Liver (tissue), 9 donors: Measurements from ENCODE around the gene ICAM4. TPM values are rescaled to one million over a fixed set of nuclear protein-coding genes. Genes with fewer than 3 reads are reported as not detected.

Experiments
- DNase-seq: peaks from one replicate; pipeline ENCODE4 v3.0.0-alpha.2; 2017; ENCODE audit warnings: low spot score
- H3K27ac ChIP-seq, 2 donors: one replicate each; pipeline ENCODE4 v1.7.0; 2013; ENCODE audit warnings: inconsistent platforms in 2 of 2, low read length in 2 of 2, control low read depth in 1 of 2, low read depth in 1 of 2, mild to moderate bottlenecking in 1 of 2
- H3K27me3 ChIP-seq, 4 donors: one replicate each; pipeline versions ENCODE4 v1.6.1 to v1.7.0; 2013; ENCODE audit warnings: low read length in 3 of 4, inconsistent platforms in 1 of 4, mild to moderate bottlenecking in 1 of 4, moderate library complexity in 1 of 4; ENCODE audit not compliant: control insufficient read depth in 4 of 4, insufficient read depth in 4 of 4
- H3K36me3 ChIP-seq, 4 donors: one replicate each; pipeline versions ENCODE4 v1.6.1 to v1.7.0; 2013; ENCODE audit warnings: low read length in 3 of 4, mild to moderate bottlenecking in 3 of 4, low read depth in 1 of 4, moderate library complexity in 1 of 4; ENCODE audit not compliant: control insufficient read depth in 4 of 4, insufficient read depth in 3 of 4
- H3K4me1 ChIP-seq, 4 donors: one replicate each; pipeline versions ENCODE4 v1.6.1 to v1.7.0; 2013; ENCODE audit warnings: low read length in 3 of 4, mild to moderate bottlenecking in 3 of 4, moderate library complexity in 1 of 4; ENCODE audit not compliant: control insufficient read depth in 4 of 4, insufficient read depth in 4 of 4
- H3K4me3 ChIP-seq, 3 donors: one replicate each; pipeline versions ENCODE4 v1.6.1 to v1.7.0; 2013; ENCODE audit warnings: low read length in 3 of 3, control low read depth in 1 of 3, low read depth in 1 of 3, mild to moderate bottlenecking in 1 of 3
- H3K9ac ChIP-seq, 2 donors: one replicate each; pipeline ENCODE4 v1.7.0; 2013; ENCODE audit warnings: low read length in 2 of 2, mild to moderate bottlenecking in 2 of 2, moderate library complexity in 2 of 2, control low read depth in 1 of 2, low read depth in 1 of 2
- H3K9me3 ChIP-seq, 4 donors: one replicate each; pipeline versions ENCODE4 v1.6.1 to v1.7.0; 2013; ENCODE audit warnings: low read length in 3 of 4; ENCODE audit not compliant: control insufficient read depth in 4 of 4
- EGR1 ChIP-seq, 2 donors: IDR thresholded peaks; 2 replicates each; pipeline ENCODE4 v1.6.1; 2016 to 2018; ENCODE audit warnings: antibody characterized with exemption in 2 of 2, low read depth in 2 of 2
- FOXA1 ChIP-seq: IDR thresholded peaks from 2 replicates; pipeline ENCODE4 v1.6.1; 2016; ENCODE audit warnings: antibody characterized with exemption
- FOXA2 ChIP-seq: IDR thresholded peaks from 2 replicates; pipeline ENCODE4 v1.6.1; 2016; ENCODE audit warnings: antibody characterized with exemption
- GABPA ChIP-seq, 2 donors: IDR thresholded peaks in 1 of 2; conservative IDR thresholded peaks in 1 of 2; 2 replicates each; pipeline ENCODE4 v1.6.1; 2016; ENCODE audit warnings: antibody characterized with exemption in 2 of 2, mild to moderate bottlenecking in 1 of 2, moderate library complexity in 1 of 2
- HNF4A ChIP-seq, 2 donors: conservative IDR thresholded peaks; 2 replicates each; pipeline ENCODE4 v1.6.1; 2016; ENCODE audit warnings: antibody characterized with exemption in 2 of 2, mild to moderate bottlenecking in 2 of 2
- HNF4G ChIP-seq: IDR thresholded peaks from 2 replicates; pipeline ENCODE4 v1.6.1; 2016; ENCODE audit warnings: antibody characterized with exemption
- JUND ChIP-seq, 2 donors: IDR thresholded peaks; 2 replicates each; pipeline ENCODE4 v1.6.1; 2016; ENCODE audit warnings: antibody characterized with exemption in 2 of 2
- NR2F2 ChIP-seq: IDR thresholded peaks from 2 replicates; pipeline ENCODE4 v1.6.1; 2016; ENCODE audit warnings: antibody characterized with exemption
- RAD21 ChIP-seq, 2 donors: IDR thresholded peaks; 2 replicates each; pipeline ENCODE4 v1.6.1; 2016; ENCODE audit warnings: antibody characterized with exemption in 2 of 2, mild to moderate bottlenecking in 2 of 2
- RXRA ChIP-seq, 2 donors: IDR thresholded peaks; 2 replicates each; pipeline ENCODE4 v1.6.1; 2017 to 2018; ENCODE audit warnings: antibody characterized with exemption in 2 of 2, mild to moderate bottlenecking in 1 of 2
- SP1 ChIP-seq: IDR thresholded peaks from 2 replicates; pipeline ENCODE4 v1.6.1; 2018; ENCODE audit warnings: antibody characterized with exemption, mild to moderate bottlenecking
- TAF1 ChIP-seq: conservative IDR thresholded peaks from 2 replicates; pipeline ENCODE4 v1.6.1; 2016; ENCODE audit warnings: antibody characterized with exemption, mild to moderate bottlenecking
- YY1 ChIP-seq: IDR thresholded peaks from 2 replicates; pipeline ENCODE4 v1.6.1; 2016; ENCODE audit warnings: antibody characterized with exemption, mild to moderate bottlenecking
- WGBS: extraction: QIAGEN DNeasy Blood & Tissue Kit; methylation state at CpG from one replicate; pipeline ENCODE4 v1.1.7; 2013; 5-methylcytosine and 5-hydroxymethylcytosine counted together
- polyA plus RNA-seq, 2 donors: library from polyadenylated mRNA; stranded (reverse) in 1 of 2; unstranded in 1 of 2; fragments of 200-250 nt in 1 of 2; fragments of >200 nt in 1 of 2; fragmentation: Nextera tagmentation in 1 of 2; extraction: Ambion mirVana in 1 of 2; gene quantifications; one replicate each; pipeline versions ENCODE4 v1.2.1 to v1.2.3, GENCODE V29; 2013 to 2015
- total RNA-seq, 2 donors: library from RNA; depleted of rRNA; stranded (reverse); fragments of >200 nt; gene quantifications; one replicate each; pipeline ENCODE4 v1.2.3, GENCODE V29; 2014
- TF ChIP-seq, protein P1 (sequence below): IDR thresholded peaks from 2 replicates; pipeline ENCODE4 v1.6.1; 2016; ENCODE audit warnings: antibody characterized with exemption
- TF ChIP-seq, protein P2 (sequence below): fragments of 150-350 bp; IDR thresholded peaks from 2 replicates; pipeline ENCODE4 v1.5.1; 2017; ENCODE audit warnings: improper control_type of control experiment, low read depth, low read length; ENCODE audit not compliant: missing input control
- TF ChIP-seq, protein P3 (sequence below): IDR thresholded peaks from 2 replicates; pipeline ENCODE4 v1.6.1; 2016; ENCODE audit warnings: antibody characterized with exemption
- TF ChIP-seq, protein P4 (sequence below): IDR thresholded peaks from 2 replicates; pipeline ENCODE4 v1.6.1; 2016; ENCODE audit warnings: antibody characterized with exemption
- donor health status: healthy.
- donor health status: healthy.
- donor health status: healthy.
- donor health status: healthy.
- donor health status: healthy.

ICAM4 gene
- total and polyA plus RNA-seq, 4 donors, result 0.05 to 74.1 (median 0.33) TPM; not detected in 1

DNA sequence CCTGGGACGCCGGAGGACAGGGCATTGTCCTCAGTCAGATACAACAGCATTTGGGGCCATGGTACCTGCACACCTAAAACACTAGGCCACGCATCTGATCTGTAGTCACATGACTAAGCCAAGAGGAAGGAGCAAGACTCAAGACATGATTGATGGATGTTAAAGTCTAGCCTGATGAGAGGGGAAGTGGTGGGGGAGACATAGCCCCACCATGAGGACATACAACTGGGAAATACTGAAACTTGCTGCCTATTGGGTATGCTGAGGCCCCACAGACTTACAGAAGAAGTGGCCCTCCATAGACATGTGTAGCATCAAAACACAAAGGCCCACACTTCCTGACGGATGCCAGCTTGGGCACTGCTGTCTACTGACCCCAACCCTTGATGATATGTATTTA, 1.4 kb upstream of the ICAM4 start:
- Histone ChIP-seq H3K9ac (no peak overlapping the region), H3K4me1 (peaks cover 7 to 33% (median 21%) of the 10 kb centered on the region in 4 donors), H3K27ac (no peak overlapping the region), H3K36me3 (peaks cover 14 to 45% (median 28%) of the 10 kb centered on the region in 4 donors), H3K9me3 (no peaks in the 10 kb centered on the region), H3K4me3 (no peak overlapping the region), H3K27me3 (peaks cover 0 to 2% (median 0%) of the 10 kb centered on the region in 4 donors)
- TF ChIP-seq RXRA (IDR thresholded peaks at IDR 0.05) (no peak), EGR1 (IDR thresholded peaks at IDR 0.05; ENCODE audit: low read depth in 2 of 2) (no peak), GABPA (IDR thresholded peaks at IDR 0.05 in 1 of 2, conservative IDR thresholded peaks at IDR 0.05 in 1 of 2) (no peak), FOXA1 (no peak), SP1 (no peak)
- WGBS, result 93% methylated on average over 4 of the region's 4 CpGs
- no peak for DNase-seq

DNA sequence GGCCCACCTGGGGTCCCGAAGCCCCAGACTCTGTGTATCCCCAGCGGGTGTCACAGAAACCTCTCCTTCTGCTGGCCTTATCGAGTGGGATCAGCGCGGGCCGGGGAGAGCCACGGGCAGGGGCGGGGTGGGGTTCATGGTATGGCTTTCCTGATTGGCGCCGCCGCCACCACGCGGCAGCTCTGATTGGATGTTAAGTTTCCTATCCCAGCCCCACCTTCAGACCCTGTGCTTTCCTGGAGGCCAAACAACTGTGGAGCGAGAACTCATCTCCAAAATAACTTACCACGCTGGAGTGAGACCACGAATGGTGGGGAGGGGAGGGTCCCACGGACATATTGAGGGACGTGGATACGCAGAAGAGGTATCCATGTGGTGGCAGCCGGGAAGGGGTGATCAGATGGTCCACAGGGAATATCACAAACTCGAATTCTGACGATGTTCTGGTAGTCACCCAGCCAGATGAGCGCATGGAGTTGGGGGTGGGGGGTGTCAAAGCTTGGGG, 2.0 kb downstream of the ICAM4 start:
- peaks cover 21 to 52% (median 40%) of the 10 kb centered on the region in 4 donors for H3K4me1 ChIP-seq
- peak overlapping the region in 1 of 3 donors; percentile 19 for H3K4me3 ChIP-seq
- TF ChIP-seq, protein P1, sequence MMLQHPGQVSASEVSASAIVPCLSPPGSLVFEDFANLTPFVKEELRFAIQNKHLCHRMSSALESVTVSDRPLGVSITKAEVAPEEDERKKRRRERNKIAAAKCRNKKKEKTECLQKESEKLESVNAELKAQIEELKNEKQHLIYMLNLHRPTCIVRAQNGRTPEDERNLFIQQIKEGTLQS, result no peak
- TF ChIP-seq FOXA2 (no peak), HNF4G (no peak), TAF1 (no peak), NR2F2 (no peak), YY1 (no peak), EGR1 (IDR thresholded peaks at IDR 0.05; ENCODE audit: low read depth in 2 of 2) (no peak), RXRA (IDR thresholded peaks at IDR 0.05) (no peak), SP1 (no peak), RAD21 (IDR thresholded peaks at IDR 0.05) (no peak), GABPA (IDR thresholded peaks at IDR 0.05 in 1 of 2, conservative IDR thresholded peaks at IDR 0.05 in 1 of 2) (no peak), HNF4A (conservative IDR thresholded peaks at IDR 0.05) (no peak)
- TF ChIP-seq, protein P2, sequence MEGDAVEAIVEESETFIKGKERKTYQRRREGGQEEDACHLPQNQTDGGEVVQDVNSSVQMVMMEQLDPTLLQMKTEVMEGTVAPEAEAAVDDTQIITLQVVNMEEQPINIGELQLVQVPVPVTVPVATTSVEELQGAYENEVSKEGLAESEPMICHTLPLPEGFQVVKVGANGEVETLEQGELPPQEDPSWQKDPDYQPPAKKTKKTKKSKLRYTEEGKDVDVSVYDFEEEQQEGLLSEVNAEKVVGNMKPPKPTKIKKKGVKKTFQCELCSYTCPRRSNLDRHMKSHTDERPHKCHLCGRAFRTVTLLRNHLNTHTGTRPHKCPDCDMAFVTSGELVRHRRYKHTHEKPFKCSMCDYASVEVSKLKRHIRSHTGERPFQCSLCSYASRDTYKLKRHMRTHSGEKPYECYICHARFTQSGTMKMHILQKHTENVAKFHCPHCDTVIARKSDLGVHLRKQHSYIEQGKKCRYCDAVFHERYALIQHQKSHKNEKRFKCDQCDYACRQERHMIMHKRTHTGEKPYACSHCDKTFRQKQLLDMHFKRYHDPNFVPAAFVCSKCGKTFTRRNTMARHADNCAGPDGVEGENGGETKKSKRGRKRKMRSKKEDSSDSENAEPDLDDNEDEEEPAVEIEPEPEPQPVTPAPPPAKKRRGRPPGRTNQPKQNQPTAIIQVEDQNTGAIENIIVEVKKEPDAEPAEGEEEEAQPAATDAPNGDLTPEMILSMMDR, result no peak
- peaks cover 0 to 8% (median 1%) of the 10 kb centered on the region in 4 donors for H3K27me3 ChIP-seq
- 6% methylated on average over 23 of the region's 23 CpGs for WGBS
- H3K9ac ChIP-seq, result no peak overlapping the region
- no peak overlapping the region for H3K27ac ChIP-seq
- H3K9me3 ChIP-seq, result no peaks in the 10 kb centered on the region
- peak; percentile 87 for DNase-seq
- H3K36me3 ChIP-seq, result peaks cover 12 to 23% (median 20%) of the 10 kb centered on the region in 4 donors

DNA sequence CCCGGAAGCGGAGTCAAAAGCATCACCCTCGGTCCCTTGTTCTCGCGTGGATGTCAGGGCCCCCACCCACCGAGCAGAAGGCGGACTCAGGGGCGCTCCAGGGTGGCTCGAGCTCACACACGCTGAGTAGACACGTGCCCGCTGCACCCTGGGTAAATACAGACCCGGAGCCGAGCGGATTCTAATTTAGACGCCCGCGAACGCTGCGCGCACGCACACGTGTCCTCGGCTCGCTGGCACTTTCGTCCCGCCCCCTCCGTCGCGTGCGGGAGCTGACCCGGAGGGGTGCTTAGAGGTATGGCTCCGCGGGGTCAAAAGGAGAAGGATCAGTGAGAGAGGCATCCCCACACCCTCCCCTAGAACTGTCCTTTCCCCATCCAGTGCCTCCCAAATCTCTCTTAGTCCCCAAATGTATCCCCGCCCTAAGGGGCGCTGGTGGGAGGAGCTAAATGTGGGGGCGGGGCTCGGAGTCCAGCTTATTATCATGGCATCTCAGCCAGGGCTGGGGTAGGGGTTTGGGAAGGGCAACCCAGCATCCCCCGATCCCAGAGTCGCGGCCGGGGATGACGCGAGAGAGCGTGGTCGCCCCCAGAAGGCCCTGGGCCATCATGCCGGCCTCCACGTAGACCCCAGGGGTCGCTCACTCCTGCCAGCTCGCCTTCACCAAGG, 2.5 kb downstream of the ICAM4 start:
- Histone ChIP-seq H3K9ac (no peak overlapping the region), H3K27ac (no peak overlapping the region), H3K27me3 (peaks cover under 1 to 12% (median 2%) of the 10 kb centered on the region in 4 donors), H3K36me3 (peaks cover 12 to 18% (median 17%) of the 10 kb centered on the region in 4 donors), H3K4me1 (peaks cover 21 to 52% (median 40%) of the 10 kb centered on the region in 4 donors), H3K4me3 (peak overlapping the region in 1 of 3 donors; percentile 19), H3K9me3 (no peaks in the 10 kb centered on the region)
- TF ChIP-seq EGR1 (IDR thresholded peaks at IDR 0.05; ENCODE audit: low read depth in 2 of 2) (no peak), SP1 (no peak), JUND (IDR thresholded peaks at IDR 0.05) (no peak), RXRA (IDR thresholded peaks at IDR 0.05) (no peak), HNF4A (conservative IDR thresholded peaks at IDR 0.05) (no peak), HNF4G (no peak), TAF1 (no peak)
- TF ChIP-seq, protein P3, sequence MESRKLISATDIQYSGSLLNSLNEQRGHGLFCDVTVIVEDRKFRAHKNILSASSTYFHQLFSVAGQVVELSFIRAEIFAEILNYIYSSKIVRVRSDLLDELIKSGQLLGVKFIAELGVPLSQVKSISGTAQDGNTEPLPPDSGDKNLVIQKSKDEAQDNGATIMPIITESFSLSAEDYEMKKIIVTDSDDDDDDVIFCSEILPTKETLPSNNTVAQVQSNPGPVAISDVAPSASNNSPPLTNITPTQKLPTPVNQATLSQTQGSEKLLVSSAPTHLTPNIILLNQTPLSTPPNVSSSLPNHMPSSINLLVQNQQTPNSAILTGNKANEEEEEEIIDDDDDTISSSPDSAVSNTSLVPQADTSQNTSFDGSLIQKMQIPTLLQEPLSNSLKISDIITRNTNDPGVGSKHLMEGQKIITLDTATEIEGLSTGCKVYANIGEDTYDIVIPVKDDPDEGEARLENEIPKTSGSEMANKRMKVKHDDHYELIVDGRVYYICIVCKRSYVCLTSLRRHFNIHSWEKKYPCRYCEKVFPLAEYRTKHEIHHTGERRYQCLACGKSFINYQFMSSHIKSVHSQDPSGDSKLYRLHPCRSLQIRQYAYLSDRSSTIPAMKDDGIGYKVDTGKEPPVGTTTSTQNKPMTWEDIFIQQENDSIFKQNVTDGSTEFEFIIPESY, result no peak
- TF ChIP-seq, protein P4, sequence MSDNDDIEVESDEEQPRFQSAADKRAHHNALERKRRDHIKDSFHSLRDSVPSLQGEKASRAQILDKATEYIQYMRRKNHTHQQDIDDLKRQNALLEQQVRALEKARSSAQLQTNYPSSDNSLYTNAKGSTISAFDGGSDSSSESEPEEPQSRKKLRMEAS, result no peak
- DNase-seq, result peak; percentile 84
- 4% methylated on average over 50 of the region's 50 CpGs for WGBS
